Ureter (tissue), 1 donor: ENCODE results near the gene CCDC73. TPM values are rescaled to one million over a fixed set of nuclear protein-coding genes. Genes with fewer than 3 reads are reported as not detected.

Source experiments
- DNase-seq: peaks from one replicate; pipeline ENCODE4 v3.0.0-alpha.2; 2020; ENCODE audit warnings: low spot score
- total RNA-seq: library from RNA; stranded (reverse); gene quantifications from one replicate; pipeline ENCODE4 v1.2.4, GENCODE V29; 2023
- donor health status: DM: yes; HTN: yes; CAD: no.

Gene CCDC73
- total RNA-seq, 1 donor from 2014 or later: 0.26 TPM

GRCh38 chr11:32586576-32587190 lies 207.8 kb downstream of the CCDC73 start:
- DNase-seq: no peak

GRCh38 chr11:32584921-32585320 lies 209.5 kb downstream of the CCDC73 start:
- DNase-seq: no peak

GRCh38 chr11:32583459-32584271 lies 210.8 kb downstream of the CCDC73 start, which contains the start of gene EIF3M:
TSS of gene EIF3M (plus strand) at chr11:32583831. CDS start at chr11:32583888, 57 bp downstream.
- peak; percentile 98 for DNase-seq

- DNase-seq: no peak
Measured at GRCh38 chr11:32581556-32581955, 212.9 kb downstream of the CCDC73 start.

- no peak for DNase-seq
Measured at GRCh38 chr11:32580967-32581366, 213.5 kb downstream of the CCDC73 start.

- DNase-seq: no peak
Measured at GRCh38 chr11:32576456-32576855, 218.0 kb downstream of the CCDC73 start.

GRCh38 chr11:32575070-32575469 lies 219.4 kb downstream of the CCDC73 start:
- DNase-seq: no peak

GRCh38 chr11:32574421-32574820 lies 220.0 kb downstream of the CCDC73 start:
- DNase-seq: no peak

- no peak for DNase-seq
Measured at GRCh38 chr11:32573228-32573627, 221.2 kb downstream of the CCDC73 start.

GRCh38 chr11:32571039-32571438 lies 223.4 kb downstream of the CCDC73 start:
- no peak for DNase-seq

GRCh38 chr11:32569313-32569881 lies 225.1 kb downstream of the CCDC73 start:
- DNase-seq: no peak

- no peak for DNase-seq
Measured at GRCh38 chr11:32567154-32567553, 227.3 kb downstream of the CCDC73 start.

GRCh38 chr11:32566517-32566916 lies 227.9 kb downstream of the CCDC73 start:
- no peak for DNase-seq

GRCh38 chr11:32563600-32563959 lies 230.9 kb downstream of the CCDC73 start:
- DNase-seq: no peak

- DNase-seq: no peak
Measured at GRCh38 chr11:32562839-32563599, 231.4 kb downstream of the CCDC73 start.

- no peak for DNase-seq
Measured at GRCh38 chr11:32561835-32562234, 232.6 kb downstream of the CCDC73 start.

- no peak for DNase-seq
Measured at GRCh38 chr11:32555895-32556294, 238.6 kb downstream of the CCDC73 start.

GRCh38 chr11:32555091-32555490 lies 239.4 kb downstream of the CCDC73 start:
- DNase-seq: no peak
